KMS-11 (cell line): ENCODE data around the gene BRD3.

Experiments
- H2AFZ ChIP-seq: fragments of 200-600 bp; sonication (generic); 2 replicates; pipeline ENCODE4 v1.6.1; 2016; ENCODE audit warnings: antibody characterized with exemption, mixed run types, low read depth
- H3K27ac ChIP-seq: fragments of 200-600 bp; sonication (generic); 2 replicates; pipeline ENCODE4 v1.6.1; 2016; ENCODE audit warnings: mild to moderate bottlenecking, mixed run types
- H3K27me3 ChIP-seq: fragments of 200-600 bp; sonication (generic); 2 replicates; pipeline ENCODE4 v1.6.1; 2017; ENCODE audit warnings: mild to moderate bottlenecking, low read depth, mixed run types, moderate library complexity; ENCODE audit not compliant: insufficient read depth
- H3K36me3 ChIP-seq: fragments of 200-600 bp; sonication (generic); 2 replicates; pipeline ENCODE4 v1.6.1; 2017; ENCODE audit warnings: mild to moderate bottlenecking, mixed run types; ENCODE audit not compliant: insufficient read depth
- H3K4me1 ChIP-seq: fragments of 200-600 bp; sonication (generic); 2 replicates; pipeline ENCODE4 v1.6.1; 2016; ENCODE audit warnings: mild to moderate bottlenecking, low read depth, mixed run types; ENCODE audit not compliant: poor library complexity, severe bottlenecking
- H3K4me2 ChIP-seq: fragments of 200-600 bp; sonication (generic); 2 replicates; pipeline ENCODE4 v1.7.0; 2016; ENCODE audit warnings: mild to moderate bottlenecking, mixed run types
- H3K4me3 ChIP-seq: fragments of 200-600 bp; sonication (generic); IDR thresholded peaks from 2 replicates; pipeline ENCODE4 v1.6.1; 2017; ENCODE audit warnings: low read depth, low read length, mixed read lengths; ENCODE audit not compliant: insufficient read depth
- H3K79me2 ChIP-seq: fragments of 200-600 bp; sonication (generic); 2 replicates; pipeline ENCODE4 v1.6.1; 2016; ENCODE audit warnings: low read depth, mixed run types; ENCODE audit not compliant: insufficient read depth
- H3K9ac ChIP-seq: fragments of 200-600 bp; sonication (generic); 2 replicates; pipeline ENCODE4 v1.6.1; 2016; ENCODE audit warnings: mild to moderate bottlenecking, mixed run types
- H4K20me1 ChIP-seq: fragments of 200-600 bp; sonication (generic); 2 replicates; pipeline ENCODE4 v1.6.1; 2016; ENCODE audit warnings: mild to moderate bottlenecking, mixed run types; ENCODE audit not compliant: insufficient read depth
- TF ChIP-seq, protein P1 (sequence below): fragments of 200-600 bp; sonication (generic); conservative IDR thresholded peaks from 2 replicates; pipeline ENCODE4 v1.6.1; 2017; ENCODE audit warnings: low read depth, mild to moderate bottlenecking, antibody characterized with exemption, low read length, moderate library complexity, mixed read lengths

BRD3 gene

DNA sequence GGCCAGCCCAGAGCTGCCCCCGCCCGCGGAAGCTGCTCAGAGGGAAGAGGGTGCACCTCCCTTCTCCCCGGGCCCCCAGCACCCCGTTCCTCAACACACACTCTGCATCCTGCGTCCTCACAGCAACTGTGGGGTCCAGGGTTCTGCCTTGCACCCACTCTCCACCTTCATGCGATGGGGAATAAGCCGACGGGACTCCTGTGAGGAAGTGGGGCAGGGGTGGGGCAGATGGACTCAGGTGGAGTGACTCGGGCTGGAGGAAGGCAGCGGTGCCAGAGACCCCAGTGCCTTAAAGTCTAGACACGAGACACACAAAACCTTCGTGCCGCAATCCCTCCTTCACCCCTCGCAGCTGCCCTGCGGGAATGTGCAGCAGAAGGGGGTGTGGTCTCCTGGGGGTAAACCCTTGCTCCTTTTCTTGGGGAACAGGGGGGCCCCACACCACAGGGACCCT, 8.6 kb downstream of the BRD3 start:
- no peak overlapping the region for H3K9ac ChIP-seq
- H3K27ac ChIP-seq, result no peak overlapping the region
- H3K4me3 ChIP-seq, result no peak overlapping the region
- H3K27me3 ChIP-seq, result no peaks in the 10 kb centered on the region; the same call in 1 of the 2 replicates
- peaks cover 3% of the 10 kb centered on the region; the same call in 1 of the 2 replicates for H4K20me1 ChIP-seq
- H3K36me3 ChIP-seq, result no peaks in the 10 kb centered on the region
- H3K4me1 ChIP-seq, result peaks cover 53% of the 10 kb centered on the region
- H2AFZ ChIP-seq, result no peak overlapping the region
- TF ChIP-seq, protein P1, sequence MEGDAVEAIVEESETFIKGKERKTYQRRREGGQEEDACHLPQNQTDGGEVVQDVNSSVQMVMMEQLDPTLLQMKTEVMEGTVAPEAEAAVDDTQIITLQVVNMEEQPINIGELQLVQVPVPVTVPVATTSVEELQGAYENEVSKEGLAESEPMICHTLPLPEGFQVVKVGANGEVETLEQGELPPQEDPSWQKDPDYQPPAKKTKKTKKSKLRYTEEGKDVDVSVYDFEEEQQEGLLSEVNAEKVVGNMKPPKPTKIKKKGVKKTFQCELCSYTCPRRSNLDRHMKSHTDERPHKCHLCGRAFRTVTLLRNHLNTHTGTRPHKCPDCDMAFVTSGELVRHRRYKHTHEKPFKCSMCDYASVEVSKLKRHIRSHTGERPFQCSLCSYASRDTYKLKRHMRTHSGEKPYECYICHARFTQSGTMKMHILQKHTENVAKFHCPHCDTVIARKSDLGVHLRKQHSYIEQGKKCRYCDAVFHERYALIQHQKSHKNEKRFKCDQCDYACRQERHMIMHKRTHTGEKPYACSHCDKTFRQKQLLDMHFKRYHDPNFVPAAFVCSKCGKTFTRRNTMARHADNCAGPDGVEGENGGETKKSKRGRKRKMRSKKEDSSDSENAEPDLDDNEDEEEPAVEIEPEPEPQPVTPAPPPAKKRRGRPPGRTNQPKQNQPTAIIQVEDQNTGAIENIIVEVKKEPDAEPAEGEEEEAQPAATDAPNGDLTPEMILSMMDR, result no peak
- H3K79me2 ChIP-seq, result no peaks in the 10 kb centered on the region
- H3K4me2 ChIP-seq, result peak overlapping the region; percentile 72

DNA sequence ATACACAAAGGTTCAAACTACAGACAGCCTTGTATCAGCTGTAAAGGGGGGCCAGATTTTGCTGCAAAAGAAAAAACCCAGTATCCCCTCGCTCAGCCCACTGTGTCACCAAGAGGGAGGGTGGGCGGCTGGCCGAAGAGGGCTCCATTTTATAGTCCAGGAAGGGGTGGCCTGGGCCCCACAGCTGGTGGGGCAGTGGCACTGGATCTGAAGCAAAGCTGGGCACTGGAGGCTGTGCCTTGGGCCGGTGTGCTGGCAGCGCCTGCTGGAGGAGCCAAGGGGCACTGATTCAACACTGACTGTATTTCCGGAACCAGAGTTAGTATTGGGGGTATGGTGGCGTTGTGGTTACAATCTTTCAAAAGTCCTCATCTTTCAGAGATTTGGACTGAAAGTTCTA, 9.1 kb downstream of the BRD3 start:
- H3K79me2 ChIP-seq, result no peaks in the 10 kb centered on the region
- no peak overlapping the region for H3K9ac ChIP-seq
- no peaks in the 10 kb centered on the region; the same call in 1 of the 2 replicates for H3K27me3 ChIP-seq
- no peaks in the 10 kb centered on the region for H3K36me3 ChIP-seq
- no peak overlapping the region for H2AFZ ChIP-seq
- no peak overlapping the region for H3K4me2 ChIP-seq
- no peak overlapping the region for H3K27ac ChIP-seq
- TF ChIP-seq, protein P1, result no peak
- no peak overlapping the region for H3K4me3 ChIP-seq
- H3K4me1 ChIP-seq, result peaks cover 53% of the 10 kb centered on the region
- H4K20me1 ChIP-seq, result peaks cover 3% of the 10 kb centered on the region; the same call in 1 of the 2 replicates

DNA sequence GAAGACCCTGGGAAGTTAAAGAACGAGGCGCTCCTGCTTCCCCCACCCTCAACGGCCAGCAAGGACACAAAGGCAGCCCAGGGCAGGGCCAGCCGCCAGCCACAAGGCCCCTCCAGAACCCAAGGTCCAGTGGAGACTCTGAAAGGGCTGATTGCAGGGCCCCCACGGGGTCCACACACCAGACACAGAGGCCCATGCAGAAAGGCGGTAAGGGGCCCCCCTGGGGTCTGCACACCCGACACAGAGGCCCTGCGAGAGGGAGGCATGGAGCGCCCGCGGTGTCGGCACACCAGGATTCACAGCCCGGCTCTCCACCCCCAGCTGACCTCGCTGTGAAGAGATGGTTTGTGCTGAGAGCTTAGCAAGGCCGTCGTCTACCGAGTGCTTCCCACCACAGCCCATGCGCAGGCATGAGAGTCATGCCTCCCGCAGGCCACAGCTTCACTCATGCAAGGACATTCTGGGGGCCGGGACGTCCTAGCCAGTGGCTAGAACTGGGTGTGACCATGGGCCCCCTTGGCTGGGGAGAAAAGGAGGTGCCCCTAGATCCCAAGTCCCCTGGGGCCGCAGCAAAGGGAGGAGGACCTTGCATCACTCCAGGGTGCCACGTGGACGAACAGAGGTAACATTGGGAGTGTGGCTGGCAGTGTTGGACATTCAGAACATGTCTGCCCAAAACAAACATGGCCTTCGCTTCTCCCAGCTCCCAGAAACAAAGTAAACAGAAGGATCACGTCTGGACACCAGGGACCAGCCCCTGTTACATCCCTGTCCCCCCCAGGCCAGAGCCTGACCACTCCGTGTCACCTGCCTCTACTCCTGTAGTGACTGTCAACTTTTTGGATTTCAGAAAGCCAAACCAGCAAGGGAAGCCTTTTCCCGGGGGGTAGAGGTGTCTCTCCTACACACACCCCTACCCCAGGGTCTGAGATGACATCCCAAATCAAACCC, 9.8 kb downstream of the BRD3 start:
- peaks cover 3% of the 10 kb centered on the region; the same call in 1 of the 2 replicates for H4K20me1 ChIP-seq
- no peak overlapping the region for H3K4me2 ChIP-seq
- TF ChIP-seq, protein P1, result no peak
- H3K79me2 ChIP-seq, result no peaks in the 10 kb centered on the region
- H3K36me3 ChIP-seq, result no peaks in the 10 kb centered on the region
- no peak overlapping the region for H2AFZ ChIP-seq
- no peaks in the 10 kb centered on the region; the same call in 1 of the 2 replicates for H3K27me3 ChIP-seq
- no peak overlapping the region for H3K9ac ChIP-seq
- H3K4me3 ChIP-seq, result no peak overlapping the region
- peaks cover 53% of the 10 kb centered on the region for H3K4me1 ChIP-seq
- H3K27ac ChIP-seq, result no peak overlapping the region

DNA sequence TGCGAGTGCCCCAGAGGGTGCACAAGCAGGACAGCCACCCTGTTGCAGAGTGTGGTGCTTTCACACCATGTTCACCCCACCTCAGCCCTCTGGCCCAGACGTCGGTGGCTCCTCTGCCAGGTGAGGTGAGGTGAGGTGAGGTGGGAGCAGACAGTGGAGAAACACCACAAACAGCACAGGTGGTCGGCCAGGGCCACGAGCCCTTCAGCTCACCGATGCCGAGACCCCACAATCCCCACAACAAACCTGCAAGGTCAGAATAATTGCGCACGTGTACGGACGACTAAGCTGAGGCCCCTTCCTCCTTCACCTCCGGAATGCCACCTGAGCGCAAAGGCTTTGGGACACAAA, 10.5 kb downstream of the BRD3 start:
- Histone ChIP-seq H4K20me1 (peaks cover 3% of the 10 kb centered on the region; the same call in 1 of the 2 replicates), H3K36me3 (no peaks in the 10 kb centered on the region), H3K4me1 (peaks cover 53% of the 10 kb centered on the region), H3K4me2 (no peak overlapping the region; the same call in 1 of the 2 replicates), H2AFZ (no peak overlapping the region), H3K9ac (no peak overlapping the region), H3K4me3 (no peak overlapping the region), H3K27me3 (no peaks in the 10 kb centered on the region; the same call in 1 of the 2 replicates), H3K79me2 (no peaks in the 10 kb centered on the region), H3K27ac (no peak overlapping the region)
- TF ChIP-seq, protein P1, result no peak
